GM18870 (cell line): ENCODE measurements around the gene MAP3K9.

Experiments
- ATAC-seq: cut with Tn5 transposase; IDR thresholded peaks from one replicate; pipeline ENCODE4 v1.9.1; 2021; ENCODE audit warnings: moderate library complexity; ENCODE audit not compliant: unreplicated experiment

The MAP3K9 gene

DNA sequence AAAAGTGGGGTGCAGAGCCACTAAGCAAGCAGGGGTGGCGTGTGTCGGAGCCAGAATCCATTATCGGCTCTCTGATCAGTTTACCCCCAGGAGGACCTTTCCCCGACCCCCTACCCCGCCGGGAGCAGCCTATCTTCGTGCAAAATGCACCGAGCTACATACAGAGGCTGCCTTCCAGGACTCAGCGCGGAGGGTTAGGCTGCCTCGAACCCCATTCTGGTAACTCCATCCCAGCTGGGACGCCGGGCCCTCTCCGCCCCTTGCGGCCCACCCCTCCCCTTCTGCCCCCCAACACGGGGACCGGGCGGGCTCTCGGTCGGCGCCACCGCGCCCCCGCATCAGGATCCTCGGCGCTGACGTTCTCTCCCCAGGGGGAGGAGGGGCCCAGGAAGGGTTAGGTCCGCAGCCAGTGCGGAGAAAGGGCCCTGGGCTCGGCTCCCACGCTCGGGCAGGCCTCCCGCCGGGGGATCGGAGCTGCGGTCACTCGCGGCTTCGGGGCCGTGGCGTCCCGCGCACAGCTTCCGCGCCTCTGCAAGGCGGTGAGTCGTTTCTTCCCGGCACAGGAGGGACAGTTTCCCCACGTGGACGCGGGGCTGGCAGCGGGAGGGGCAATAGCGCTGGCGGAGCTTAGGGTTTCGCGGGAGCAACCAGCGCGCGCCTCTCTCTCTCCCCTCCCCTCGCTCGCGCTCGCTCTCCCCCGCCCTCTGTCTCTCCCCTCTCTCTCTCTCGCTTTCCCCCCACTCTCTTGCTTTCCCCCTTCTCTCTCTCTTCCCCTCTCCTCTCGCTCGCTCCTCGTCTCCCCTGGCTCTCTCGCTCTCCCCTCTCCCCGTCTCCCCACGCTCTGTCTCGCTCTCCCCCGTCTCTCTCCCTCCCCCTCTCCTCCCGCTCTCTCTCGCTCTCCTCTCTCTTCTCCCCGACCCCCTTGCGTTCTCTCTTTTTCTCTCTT, 12.5 kb upstream of the MAP3K9 start:
- no peak for ATAC-seq

DNA sequence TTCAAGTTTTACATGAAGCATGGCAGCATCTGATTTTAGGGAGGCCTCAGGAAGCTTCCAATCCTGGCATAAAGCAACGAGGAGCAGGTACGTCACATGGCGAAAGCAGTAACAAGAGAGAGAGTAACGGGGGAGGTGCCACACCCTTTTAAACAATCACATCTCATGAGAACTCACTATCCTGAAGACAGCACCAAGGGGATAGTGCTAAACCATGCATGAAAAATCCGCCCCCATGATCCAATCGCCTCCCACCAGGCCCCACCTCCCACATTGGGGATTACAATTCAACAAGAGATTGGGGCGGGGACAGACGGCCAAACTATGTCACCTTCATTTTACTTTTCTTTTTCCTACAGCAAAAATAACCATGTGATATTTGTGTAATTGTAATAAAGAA, 7.2 kb upstream of the MAP3K9 start:
- ATAC-seq: no peak

DNA sequence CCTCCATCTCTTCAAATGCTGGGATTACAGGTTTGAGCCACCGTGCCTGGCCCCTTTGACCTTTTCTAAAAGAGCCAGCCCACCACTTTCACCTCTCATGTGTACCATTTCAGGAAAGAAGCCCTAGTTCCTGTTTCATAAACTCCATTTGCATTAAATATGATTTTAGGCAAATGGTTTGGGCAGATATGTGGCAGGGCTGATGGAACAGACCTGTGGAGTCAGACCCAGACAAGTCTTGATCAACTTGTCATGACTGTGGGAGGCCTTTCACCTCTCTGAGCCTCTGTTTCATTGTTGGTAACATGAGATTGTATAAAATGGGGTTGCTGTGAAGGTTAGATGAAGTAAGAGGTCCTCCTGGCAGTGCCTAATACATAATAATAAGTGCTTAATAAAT, 5.2 kb upstream of the MAP3K9 start:
- ATAC-seq: no peak

DNA sequence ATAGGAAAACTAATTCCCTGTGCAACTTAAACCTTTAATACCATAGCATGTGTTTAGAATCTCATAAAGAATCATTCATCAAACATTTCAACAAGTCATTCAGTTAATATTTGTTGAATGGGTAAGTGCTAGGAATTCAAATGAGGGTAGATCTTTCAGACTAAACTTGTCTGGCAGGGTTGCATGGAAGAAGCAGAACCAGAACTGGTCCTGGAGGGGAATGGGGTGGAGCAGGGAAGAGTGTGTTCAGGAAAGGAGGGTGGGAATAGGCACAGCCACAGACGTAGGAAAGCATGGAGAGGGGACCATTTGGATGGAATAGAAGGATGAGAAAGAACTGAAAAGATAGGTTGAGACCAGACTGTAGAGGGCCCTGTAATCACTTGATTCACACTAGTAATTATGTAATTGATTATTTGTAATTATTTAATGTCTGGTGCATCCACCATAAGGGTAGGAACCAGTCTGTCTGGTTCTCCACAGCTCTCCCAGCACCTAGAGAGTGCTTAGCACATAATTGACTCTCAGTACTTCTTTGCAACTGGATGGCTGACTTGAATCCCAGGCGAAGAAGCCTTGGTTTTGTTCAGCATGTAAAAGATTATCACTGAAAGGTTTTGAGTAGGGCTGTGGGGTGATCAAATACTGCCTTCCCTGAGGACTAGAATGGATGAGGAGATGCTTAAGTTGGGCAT, 3.0 kb upstream of the MAP3K9 start:
- ATAC-seq: no peak

DNA sequence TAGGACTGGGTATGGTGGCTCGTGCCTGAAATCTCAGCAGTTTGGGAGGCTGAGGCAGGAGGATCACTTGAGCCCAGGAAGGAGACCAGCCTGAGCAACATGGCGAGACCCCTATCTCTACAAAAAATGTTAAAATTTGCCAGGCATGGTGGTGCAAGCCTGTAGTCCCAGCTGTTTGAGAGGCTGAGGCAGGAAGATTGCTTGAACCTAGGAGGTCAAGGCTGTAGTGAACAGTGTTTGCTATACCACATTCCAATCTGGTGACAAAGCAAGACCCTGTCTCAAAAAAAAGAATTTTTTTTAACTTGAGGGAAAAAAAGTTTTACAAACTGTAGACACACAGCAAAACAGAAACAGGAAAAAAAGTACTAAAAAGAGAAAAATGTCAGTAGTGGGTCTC, 2.3 kb upstream of the MAP3K9 start:
- no peak for ATAC-seq

DNA sequence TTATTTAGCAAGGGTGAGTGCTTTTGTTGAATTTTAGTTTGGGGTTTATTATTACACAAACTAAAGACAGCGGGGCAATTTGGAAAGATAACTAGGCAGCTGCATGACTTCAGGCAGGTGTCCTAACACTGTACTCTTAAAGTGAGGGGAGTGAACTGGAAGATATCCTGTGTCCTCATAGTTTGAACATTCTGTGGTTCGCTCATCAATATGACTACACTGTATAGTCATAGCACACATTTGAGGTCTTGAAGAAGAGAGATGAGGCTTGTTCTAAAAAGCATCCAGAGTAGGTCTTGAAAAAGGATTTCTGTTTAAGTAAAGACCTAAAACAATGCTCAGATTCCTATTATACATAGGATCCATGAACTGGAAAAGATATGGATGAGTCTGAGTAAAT, 1.7 kb upstream of the MAP3K9 start:
- no peak for ATAC-seq

DNA sequence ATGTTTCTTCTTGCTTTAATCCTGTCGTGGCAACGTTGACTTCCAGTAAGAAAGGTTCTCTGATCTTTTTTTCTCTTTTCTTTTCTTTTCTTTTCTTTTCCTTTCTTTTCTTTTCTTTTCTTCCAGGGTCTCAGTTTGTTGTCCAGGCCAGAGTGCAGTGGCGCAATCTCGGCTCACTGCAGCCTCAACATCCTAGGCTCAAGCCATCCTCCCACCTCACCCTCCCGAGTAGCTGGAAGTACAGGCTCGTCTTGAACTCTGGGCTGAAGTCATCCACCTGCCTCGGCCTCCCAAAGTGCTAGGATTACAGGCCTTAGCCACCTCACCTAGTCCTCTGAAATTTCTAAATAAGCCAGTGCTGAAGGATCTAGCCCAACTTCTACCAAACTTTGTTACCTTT, 1.3 kb upstream of the MAP3K9 start:
- no peak for ATAC-seq

DNA sequence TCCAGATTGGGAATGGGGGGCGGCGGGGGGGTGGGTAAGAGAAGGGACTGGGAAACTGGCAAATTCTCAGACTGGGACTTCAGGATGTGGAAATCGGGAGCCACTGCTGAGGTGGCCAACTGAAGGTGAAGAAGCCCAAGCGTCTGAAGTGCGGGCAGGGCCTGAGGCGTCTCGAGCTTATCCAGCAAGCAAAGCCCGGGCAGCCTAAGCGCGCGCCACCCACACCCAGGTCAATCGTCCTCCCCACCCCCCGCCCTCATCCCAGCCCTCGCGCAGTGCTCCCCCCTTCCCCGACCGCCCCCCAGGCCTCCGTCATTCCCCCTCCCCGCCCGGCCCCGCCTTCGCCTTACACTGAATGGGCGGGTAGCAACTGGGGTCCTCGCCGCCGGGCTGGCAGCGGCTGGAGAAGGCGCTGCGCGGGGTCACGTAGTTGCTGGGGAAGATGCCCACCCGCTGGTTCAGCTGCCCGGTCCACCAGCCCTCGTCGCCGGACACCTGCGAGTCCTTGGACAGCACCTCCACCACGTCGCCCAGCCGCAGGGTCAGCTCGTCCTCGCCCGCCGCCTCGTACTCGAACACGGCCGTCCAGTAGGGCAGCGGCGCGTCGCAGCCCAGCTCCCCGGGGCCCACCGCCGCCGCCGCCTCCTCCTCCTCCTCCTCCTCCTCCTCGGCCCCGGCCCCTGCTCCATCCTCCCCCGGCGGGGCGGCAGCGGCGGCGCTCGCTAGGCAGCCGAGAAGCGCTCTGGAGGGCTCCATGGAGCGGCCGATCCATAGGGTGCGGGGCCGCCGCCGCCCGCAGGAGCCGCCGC, 693 bp downstream of the MAP3K9 start:
- no peak for ATAC-seq

DNA sequence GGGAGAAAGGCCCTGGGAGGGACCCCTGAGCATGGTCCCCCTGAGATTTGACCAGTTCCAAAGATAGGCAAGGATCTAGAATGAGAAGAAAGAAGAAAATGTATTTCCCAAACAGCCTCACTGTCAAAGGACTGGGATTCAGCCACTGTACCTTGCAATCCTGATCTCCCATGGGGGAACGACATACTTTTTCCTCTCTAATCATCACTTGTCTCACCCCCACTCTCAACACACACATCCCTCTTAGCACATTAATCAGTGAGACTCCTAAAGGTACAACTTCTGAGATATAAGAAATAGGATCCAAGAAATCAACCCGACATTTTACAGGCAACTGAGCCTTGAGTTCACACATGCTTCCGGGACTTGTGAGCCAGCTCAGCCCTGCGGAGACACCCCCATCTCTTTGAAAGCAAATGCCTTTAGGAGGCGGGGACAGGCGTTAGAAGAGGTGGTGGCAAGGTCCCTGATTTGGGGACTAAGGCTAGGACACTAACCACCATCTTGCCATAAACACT, 1.4 kb downstream of the MAP3K9 start:
- ATAC-seq: no peak

DNA sequence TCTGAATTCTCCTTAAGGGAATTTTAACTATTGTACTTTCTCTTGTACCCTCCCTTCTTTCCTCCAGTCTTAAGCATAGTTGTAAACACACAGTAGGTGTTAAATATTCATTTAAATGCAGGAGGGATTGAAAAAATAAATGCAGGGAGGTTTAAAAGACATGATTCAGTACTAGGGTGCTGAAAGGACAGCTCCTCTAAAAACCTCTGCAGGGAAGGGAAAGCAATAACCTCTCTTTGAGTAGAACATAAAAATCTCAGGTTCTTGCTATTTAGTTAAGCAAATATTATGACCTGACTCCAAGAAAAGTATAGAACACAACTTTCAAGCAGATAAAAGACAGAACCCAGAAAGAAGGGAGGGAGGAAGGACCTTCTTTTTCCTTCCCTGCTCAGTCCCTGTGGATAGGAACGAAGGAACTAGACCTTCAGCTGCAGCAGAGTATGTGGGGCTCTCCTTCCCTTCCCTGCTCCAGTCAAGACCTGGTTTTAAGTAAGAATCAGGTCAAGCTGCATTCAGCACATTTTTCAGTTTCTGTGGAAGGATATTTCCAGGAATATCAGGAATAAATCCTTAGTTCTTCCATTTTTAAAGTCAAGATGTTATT, 4.7 kb downstream of the MAP3K9 start:
- ATAC-seq: no peak

DNA sequence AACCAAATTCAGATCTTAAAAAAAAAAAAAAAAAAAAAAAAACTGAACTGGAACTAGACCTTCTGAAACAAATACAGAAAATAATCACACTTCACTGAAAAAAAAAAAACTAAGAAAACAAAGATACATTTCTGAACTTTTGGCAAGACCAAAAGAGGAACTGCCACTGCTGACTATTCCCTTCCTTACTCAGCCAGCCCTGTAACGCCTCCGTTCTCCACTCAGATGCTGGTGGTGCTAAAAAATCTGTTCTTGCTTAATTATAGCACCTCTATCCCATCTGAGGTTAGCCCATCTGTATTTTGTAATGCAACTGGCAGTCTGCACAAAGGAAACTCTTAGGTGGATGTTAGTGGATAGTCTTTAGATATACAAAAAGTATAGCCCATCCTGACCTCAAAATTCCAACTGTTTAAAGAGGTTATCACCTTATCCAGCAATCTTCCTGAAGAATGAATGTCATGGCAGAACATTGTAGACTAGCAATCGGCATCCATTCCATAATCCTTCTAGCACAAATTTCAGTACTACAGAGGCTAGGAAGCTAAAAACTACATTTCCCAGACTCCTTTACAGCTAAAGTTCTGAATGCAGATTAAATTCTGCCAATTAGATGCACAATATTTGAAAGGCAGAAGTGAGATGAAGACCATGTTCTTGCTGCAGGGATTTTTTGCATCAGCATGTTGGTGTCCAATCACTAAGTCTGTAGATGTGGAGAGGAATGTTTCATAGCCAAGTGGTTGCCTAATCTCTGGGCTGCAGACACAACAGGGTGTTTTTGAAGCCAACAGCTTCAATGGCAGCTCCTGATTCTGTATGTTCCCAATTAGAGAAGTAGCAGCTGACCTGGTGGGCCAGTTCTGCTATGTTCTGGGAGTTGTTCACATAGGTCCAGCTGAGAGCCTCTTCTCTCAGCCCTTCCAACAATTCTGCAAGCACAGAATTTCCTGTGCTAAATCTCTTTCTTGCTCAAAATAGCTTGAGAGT, 5.7 kb downstream of the MAP3K9 start:
- peak; percentile 72 for ATAC-seq

DNA sequence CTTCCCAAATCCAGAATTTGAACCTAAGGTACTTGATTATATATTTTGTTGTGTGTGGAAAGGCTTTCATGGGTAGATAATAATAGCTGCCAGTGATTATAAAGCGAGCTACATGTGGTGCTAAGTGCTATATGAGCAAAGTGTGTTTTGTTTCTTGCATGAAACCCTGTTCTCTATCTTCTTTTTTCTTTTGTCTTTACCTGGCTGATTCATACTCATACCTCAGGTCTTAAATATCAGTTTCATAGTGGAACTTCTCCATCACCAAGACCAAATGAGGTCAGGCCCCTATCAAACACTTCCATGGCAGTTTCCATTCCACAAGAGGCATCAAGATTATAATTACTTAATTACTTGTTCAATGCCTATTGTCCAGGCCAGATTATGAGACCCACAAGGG, 6.9 kb downstream of the MAP3K9 start:
- no peak for ATAC-seq

DNA sequence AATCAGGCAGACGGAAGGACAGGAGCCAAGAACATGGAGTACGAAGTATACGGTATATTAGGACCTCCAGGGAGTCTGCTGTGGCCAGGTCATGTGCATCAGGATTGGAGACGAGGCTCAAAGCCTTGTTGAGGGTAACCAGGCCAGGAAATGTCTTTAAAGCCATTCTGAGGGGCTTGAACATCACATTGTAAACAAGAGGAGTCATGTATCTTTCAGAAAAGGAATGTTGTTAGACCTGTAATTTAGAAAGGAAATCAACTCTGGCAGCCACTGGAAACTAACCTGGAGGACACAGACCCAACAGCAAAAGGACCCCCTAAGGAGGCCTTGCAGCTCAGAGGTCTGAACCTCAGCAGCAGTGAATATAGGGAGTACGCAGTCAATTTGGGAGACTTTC, 7.5 kb downstream of the MAP3K9 start:
- no peak for ATAC-seq

DNA sequence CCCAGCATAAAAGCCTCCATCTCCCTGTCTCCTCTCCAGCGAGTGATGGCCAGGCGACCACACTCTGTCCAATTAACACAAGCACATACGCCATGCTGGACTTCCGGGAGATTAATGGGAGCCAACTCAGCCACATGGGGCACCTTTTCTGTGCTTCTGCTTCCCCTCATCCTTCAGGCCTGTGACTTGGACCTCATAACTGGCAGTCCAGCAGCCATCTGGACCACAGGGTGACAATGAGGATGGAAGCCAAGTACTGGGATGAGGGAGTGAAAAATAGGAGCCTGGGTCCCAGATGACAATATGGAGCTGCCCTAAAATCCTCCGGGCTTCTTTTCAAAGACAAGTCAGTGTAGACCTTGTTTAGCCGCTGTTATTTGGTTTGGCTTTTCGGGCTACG, 12.8 kb downstream of the MAP3K9 start:
- no peak for ATAC-seq

DNA sequence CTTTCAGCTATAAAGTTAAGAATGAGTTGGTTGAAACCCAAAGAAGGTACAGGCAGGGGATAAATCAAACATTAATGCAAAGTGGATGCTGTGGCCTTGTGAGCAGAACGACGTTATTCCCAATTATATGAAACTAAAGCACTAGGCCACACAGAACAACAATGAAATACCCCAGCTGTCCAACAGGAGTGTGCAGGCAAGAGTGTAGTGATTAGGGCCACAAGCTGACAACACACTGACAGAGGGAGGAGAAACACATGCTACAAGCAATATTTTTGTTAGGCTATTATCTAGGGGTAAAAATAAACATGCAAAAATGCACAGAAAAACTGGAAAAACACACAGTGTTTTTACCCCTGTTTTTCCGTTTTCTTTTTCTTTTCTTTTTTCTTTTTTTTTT, 15.0 kb downstream of the MAP3K9 start:
- ATAC-seq: no peak

DNA sequence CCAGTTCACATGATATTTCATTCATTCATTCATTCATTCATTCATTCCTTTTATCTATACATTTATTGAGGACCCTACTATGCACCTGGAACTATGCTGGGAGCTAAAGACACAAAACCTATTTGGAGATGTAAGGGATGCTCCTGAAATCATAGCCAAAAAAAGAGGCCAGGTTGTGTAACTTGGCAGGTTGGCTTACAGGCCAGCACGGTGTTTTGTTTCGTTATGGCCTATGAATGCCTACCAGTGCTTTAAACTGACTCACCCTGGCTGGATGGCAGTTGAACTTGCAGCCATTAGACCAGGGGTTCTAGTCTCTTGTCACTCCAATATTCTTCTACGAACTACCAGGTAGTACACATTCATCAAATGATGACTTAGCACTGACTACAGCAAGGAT, 15.7 kb downstream of the MAP3K9 start:
- no peak for ATAC-seq

DNA sequence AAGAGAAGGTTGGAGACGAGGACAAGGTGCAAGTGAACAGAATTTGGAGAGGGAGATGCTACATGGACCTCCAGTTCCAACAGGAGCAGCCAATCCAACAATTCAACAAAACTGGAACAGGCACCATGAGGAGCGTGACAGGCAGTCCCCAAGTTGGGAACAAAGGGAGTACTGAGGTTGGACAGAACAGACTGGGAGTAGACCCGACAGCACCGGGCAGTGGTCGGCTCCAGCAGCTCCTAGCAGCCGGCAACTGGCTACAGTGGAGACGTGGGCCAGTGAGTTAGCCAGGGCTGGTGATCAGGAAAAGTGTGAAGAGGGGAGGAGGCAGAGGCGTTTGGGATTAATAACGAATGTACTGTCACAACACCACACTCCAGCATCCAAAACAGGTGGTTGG, 16.4 kb downstream of the MAP3K9 start:
- ATAC-seq: no peak

DNA sequence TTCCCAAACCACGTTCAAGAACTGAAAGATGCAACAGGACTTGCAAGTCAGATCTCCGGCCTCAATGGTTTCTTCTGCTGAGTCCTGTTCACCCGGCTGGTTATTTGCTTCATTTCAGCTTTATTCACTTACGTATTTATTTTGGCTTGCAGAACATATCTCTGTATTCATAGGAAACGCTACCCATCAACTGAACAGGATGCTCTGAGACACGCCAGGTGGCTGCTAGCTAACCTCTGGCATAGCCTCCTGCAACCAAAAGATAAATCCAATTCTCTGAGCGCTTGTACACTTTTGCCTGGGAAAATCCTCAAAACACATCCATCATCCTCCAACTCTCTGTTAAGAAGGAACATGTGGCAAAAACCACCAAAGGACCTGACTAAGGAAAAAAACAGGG, 17.3 kb downstream of the MAP3K9 start:
- no peak for ATAC-seq

DNA sequence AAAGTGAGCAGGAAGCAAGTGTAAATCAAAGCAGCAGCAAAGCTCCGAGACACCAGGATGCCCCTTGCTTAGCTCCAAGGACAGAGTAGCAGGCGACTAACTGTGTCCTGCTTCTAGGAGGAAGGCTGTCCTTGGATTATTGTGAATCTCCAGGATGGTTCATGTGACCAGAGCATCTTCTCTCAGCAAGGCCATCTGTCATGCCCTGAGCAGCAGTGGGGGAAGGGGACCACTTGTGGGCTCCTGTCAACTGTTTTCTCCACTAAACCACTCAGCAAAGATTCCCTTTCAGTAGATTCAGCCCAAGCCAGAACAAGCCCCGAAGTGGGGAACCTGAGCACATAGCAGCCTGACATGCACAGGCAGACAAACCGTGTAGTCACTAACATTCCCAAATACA, 19.4 kb downstream of the MAP3K9 start:
- ATAC-seq: no peak

DNA sequence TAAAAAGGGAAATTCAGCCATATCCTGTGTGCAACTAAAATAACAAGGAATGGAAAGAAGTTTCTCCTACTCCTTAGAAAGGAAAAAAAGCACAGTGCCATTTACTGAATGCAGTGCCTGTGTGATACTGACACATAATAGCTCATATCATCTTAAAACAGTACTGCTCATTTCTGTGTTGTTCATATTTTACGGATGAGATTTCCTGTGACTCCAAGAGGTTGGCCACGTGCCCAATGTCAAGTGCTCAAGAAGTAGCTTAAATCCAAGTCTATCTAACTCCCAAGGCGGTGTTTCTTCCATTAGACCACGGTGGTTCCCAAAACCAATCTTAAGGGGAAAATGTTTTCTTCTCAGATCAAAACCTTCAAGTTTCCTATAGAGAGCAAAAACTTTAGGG, 20.0 kb downstream of the MAP3K9 start:
- no peak for ATAC-seq
